GM23338 (cell line): ENCODE measurements around the gene RFC3. TPM values are rescaled to one million over a fixed set of nuclear protein-coding genes. Genes with fewer than 3 reads are reported as not detected.

Experiments used
- CTCF ChIP-seq, 2 experiments: fragments of 200-600 bp in 1 of 2; sonication (generic) in 1 of 2; conservative IDR thresholded peaks; 2 replicates each; pipeline versions ENCODE4 v1.5.1 to v1.6.1; 2016 to 2017; ENCODE audit warnings: antibody characterized with exemption in 2 of 2, low read depth in 2 of 2, mild to moderate bottlenecking in 2 of 2, moderate library complexity in 1 of 2
- ETS1 ChIP-seq: IDR thresholded peaks from 2 replicates; pipeline ENCODE4 v1.6.1; 2016; ENCODE audit warnings: antibody characterized with exemption
- EZH2phosphoT487 ChIP-seq: fragments of 200-600 bp; sonication (generic); IDR thresholded peaks from one replicate; pipeline ENCODE4 v1.8.1; 2018; ENCODE audit warnings: antibody characterized with exemption; ENCODE audit not compliant: unreplicated experiment
- STAT1 ChIP-seq: IDR thresholded peaks from one replicate; pipeline ENCODE4 v1.6.1; 2016; ENCODE audit warnings: antibody characterized with exemption; ENCODE audit not compliant: unreplicated experiment
- ZNF114 ChIP-seq: fragments of 250-450 bp; sonication (Bioruptor Pico); IDR thresholded peaks from 2 replicates; pipeline ENCODE4 v1.5.0; 2020; ENCODE audit warnings: mild to moderate bottlenecking, moderate library complexity
- polyA plus RNA-seq: library from polyadenylated mRNA; unstranded; fragments of >200 nt; fragmentation: Nextera tagmentation; extraction: Ambion mirVana; gene quantifications from 2 replicates; pipeline ENCODE4 v1.2.1, GENCODE V29; 2016
- small RNA-seq: library from RNA; depleted of rRNA; stranded (forward); fragments of <200 nt; gene quantifications from one replicate; pipeline ENCODE3, GENCODE V24; 2014; ENCODE audit warnings: low replicate concordance
- total RNA-seq: library from RNA; depleted of rRNA; stranded (reverse); fragments of >200 nt; shearing (Covaris generic); gene quantifications from 2 replicates; pipeline ENCODE4 v1.2.3, GENCODE V29; 2014
- TF ChIP-seq, protein P1 (sequence below): IDR thresholded peaks from one replicate; pipeline ENCODE4 v1.6.1; 2018; ENCODE audit warnings: antibody characterized with exemption; ENCODE audit not compliant: unreplicated experiment

Gene RFC3
- total and polyA plus RNA-seq, 2 experiments from 2014 or later, result 48.7 to 75.5 TPM

- TF ChIP-seq CTCF (conservative IDR thresholded peaks at IDR 0.05; ENCODE audit: low read depth in 2 of 2) (no peak), ETS1 (no peak), EZH2phosphoT487 (no peak), STAT1 (no peak), ZNF114 (no peak)
- TF ChIP-seq, protein P1, sequence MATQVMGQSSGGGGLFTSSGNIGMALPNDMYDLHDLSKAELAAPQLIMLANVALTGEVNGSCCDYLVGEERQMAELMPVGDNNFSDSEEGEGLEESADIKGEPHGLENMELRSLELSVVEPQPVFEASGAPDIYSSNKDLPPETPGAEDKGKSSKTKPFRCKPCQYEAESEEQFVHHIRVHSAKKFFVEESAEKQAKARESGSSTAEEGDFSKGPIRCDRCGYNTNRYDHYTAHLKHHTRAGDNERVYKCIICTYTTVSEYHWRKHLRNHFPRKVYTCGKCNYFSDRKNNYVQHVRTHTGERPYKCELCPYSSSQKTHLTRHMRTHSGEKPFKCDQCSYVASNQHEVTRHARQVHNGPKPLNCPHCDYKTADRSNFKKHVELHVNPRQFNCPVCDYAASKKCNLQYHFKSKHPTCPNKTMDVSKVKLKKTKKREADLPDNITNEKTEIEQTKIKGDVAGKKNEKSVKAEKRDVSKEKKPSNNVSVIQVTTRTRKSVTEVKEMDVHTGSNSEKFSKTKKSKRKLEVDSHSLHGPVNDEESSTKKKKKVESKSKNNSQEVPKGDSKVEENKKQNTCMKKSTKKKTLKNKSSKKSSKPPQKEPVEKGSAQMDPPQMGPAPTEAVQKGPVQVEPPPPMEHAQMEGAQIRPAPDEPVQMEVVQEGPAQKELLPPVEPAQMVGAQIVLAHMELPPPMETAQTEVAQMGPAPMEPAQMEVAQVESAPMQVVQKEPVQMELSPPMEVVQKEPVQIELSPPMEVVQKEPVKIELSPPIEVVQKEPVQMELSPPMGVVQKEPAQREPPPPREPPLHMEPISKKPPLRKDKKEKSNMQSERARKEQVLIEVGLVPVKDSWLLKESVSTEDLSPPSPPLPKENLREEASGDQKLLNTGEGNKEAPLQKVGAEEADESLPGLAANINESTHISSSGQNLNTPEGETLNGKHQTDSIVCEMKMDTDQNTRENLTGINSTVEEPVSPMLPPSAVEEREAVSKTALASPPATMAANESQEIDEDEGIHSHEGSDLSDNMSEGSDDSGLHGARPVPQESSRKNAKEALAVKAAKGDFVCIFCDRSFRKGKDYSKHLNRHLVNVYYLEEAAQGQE, result no peak
Measured at GRCh38 chr13:33884531-33885220, 66.7 kb downstream of the RFC3 start (continued).

Small RNA genes lying within 50 kb of the gene (small RNA-seq; reads per million reads assigned to genes)
- 0.70 reads per million, percentile 48 among the genes with 10 or more reads in this experiment for gene RNU5A-4P
